ENCODE results near the gene ING5.
"Not testable (repeated sequence)": the region's sequence is repeated elsewhere in the genome, so short reads cannot be mapped to it uniquely, and the experiment has no call there.

The ING5 gene

DNA sequence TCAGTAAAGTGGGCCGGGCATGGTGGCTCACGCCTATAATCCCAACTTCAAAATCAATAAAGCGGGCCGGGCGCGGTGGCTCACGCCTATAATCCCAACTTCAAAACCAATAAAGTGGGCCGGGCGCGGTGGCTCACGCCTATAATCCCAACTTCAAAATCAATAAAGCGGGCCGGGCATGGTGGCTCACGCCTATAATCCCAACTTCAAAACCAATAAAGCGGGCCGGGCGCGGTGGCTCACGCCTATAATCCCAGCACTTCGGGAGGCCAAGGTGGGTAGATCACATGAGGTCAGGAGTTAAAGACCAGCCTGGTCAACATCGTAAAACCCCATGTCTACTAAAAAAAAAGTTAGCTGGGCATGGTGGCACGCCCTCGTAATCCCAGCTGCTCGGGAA is 39.1 kb upstream of the ING5 start:
- H3K4me3 ChIP-seq (ENCODE audit: low read depth, low read length); H3K9ac ChIP-seq (ENCODE audit: low read depth, low read length); H3K9me3 ChIP-seq (ENCODE audit: control insufficient read depth, insufficient read depth, low read length); H3K4me1 ChIP-seq (ENCODE audit: control insufficient read depth, insufficient read depth, low read length); H3K27me3 ChIP-seq (ENCODE audit: control insufficient read depth, insufficient read depth, low read length): not testable (repeated sequence)
- H3K36me3 ChIP-seq (ENCODE audit: control insufficient read depth, insufficient read depth, low read length), result peaks cover 31% of the 10 kb centered on the region

GRCh38 chr2:241665731-241666440 is 36.0 kb upstream of the ING5 start:
- Histone ChIP-seq H3K9me3 (ENCODE audit: control insufficient read depth, insufficient read depth, low read length) (no peaks in the 10 kb centered on the region), H3K9ac (ENCODE audit: low read depth, low read length) (no peak overlapping the region)

DNA sequence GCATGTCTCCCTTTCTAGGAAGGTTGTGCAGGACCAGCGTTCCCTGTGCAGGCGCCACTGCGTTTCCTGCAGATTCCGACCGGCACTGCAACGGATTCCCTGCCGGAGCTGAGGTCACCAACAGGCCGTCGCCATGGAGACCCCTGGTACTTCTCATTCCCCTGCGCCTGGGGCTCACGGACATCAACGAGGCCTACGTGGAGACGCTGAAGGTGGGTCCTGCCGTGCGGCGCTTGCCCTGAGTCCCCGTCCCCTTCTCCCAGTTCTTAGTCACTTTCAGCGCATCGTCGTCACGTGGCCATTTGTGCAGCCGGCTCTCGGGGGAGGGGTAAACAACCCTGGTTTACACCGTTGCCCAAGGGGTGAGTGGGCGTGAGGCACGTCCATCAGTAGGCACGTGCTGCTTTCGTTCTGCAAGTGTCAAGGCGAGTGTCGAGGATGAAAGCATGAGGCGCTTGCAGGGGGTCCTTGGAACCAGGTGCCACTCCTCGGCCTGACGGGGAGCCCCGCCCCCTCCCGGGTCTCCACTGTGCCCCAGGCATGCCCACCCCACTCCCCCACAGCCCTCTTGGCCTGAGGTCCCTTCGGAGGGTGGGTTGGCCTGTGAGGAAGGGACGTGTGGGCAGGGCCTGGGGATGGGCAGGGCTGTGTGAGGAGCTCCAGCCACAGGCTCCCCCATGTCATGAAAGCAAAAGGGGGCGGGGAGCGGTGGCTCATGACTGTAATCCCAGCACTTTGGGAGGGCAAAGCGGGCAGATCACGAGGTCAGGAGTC is 35.0 kb upstream of the ING5 start:
- Histone ChIP-seq H3K4me3 (ENCODE audit: low read depth, low read length) (no peak overlapping the region), H3K4me1 (ENCODE audit: control insufficient read depth, insufficient read depth, low read length) (peaks cover 2% of the 10 kb centered on the region), H3K9me3 (ENCODE audit: control insufficient read depth, insufficient read depth, low read length) (no peaks in the 10 kb centered on the region), H3K9ac (ENCODE audit: low read depth, low read length) (no peak overlapping the region), H3K27me3 (ENCODE audit: control insufficient read depth, insufficient read depth, low read length) (no peaks in the 10 kb centered on the region), H3K36me3 (ENCODE audit: control insufficient read depth, insufficient read depth, low read length) (peaks cover 24% of the 10 kb centered on the region)

More at GRCh38 chr2:241665731-241666440, 36.0 kb upstream of the ING5 start:
- H3K27me3 ChIP-seq (ENCODE audit: control insufficient read depth, insufficient read depth, low read length), result no peaks in the 10 kb centered on the region
- peaks cover 2% of the 10 kb centered on the region for H3K4me1 ChIP-seq (ENCODE audit: control insufficient read depth, insufficient read depth, low read length)
- H3K36me3 ChIP-seq (ENCODE audit: control insufficient read depth, insufficient read depth, low read length), result peaks cover 29% of the 10 kb centered on the region
- no peak overlapping the region for H3K4me3 ChIP-seq (ENCODE audit: low read depth, low read length)

- Histone ChIP-seq H3K9me3 (ENCODE audit: control insufficient read depth, insufficient read depth, low read length) (no peaks in the 10 kb centered on the region), H3K4me3 (ENCODE audit: low read depth, low read length) (no peak overlapping the region), H3K9ac (ENCODE audit: low read depth, low read length) (no peak overlapping the region), H3K4me1 (ENCODE audit: control insufficient read depth, insufficient read depth, low read length) (peaks cover 2% of the 10 kb centered on the region), H3K36me3 (ENCODE audit: control insufficient read depth, insufficient read depth, low read length) (peaks cover 30% of the 10 kb centered on the region), H3K27me3 (ENCODE audit: control insufficient read depth, insufficient read depth, low read length) (no peaks in the 10 kb centered on the region)
Measured at GRCh38 chr2:241668354-241668753, 33.5 kb upstream of the ING5 start.

GRCh38 chr2:241668839-241669238 is 33.0 kb upstream of the ING5 start:
- Histone ChIP-seq H3K4me3 (ENCODE audit: low read depth, low read length) (no peak overlapping the region), H3K36me3 (ENCODE audit: control insufficient read depth, insufficient read depth, low read length) (peaks cover 30% of the 10 kb centered on the region), H3K9me3 (ENCODE audit: control insufficient read depth, insufficient read depth, low read length) (no peaks in the 10 kb centered on the region), H3K27me3 (ENCODE audit: control insufficient read depth, insufficient read depth, low read length) (no peaks in the 10 kb centered on the region), H3K4me1 (ENCODE audit: control insufficient read depth, insufficient read depth, low read length) (peaks cover 2% of the 10 kb centered on the region), H3K9ac (ENCODE audit: low read depth, low read length) (no peak overlapping the region)

GRCh38 chr2:241670333-241671110 is 31.3 kb upstream of the ING5 start:
- Histone ChIP-seq H3K36me3 (ENCODE audit: control insufficient read depth, insufficient read depth, low read length) (peaks cover 32% of the 10 kb centered on the region), H3K27me3 (ENCODE audit: control insufficient read depth, insufficient read depth, low read length) (no peaks in the 10 kb centered on the region), H3K9me3 (ENCODE audit: control insufficient read depth, insufficient read depth, low read length) (no peaks in the 10 kb centered on the region), H3K4me1 (ENCODE audit: control insufficient read depth, insufficient read depth, low read length) (no peaks in the 10 kb centered on the region), H3K4me3 (ENCODE audit: low read depth, low read length) (no peak overlapping the region), H3K9ac (ENCODE audit: low read depth, low read length) (no peak overlapping the region)

DNA sequence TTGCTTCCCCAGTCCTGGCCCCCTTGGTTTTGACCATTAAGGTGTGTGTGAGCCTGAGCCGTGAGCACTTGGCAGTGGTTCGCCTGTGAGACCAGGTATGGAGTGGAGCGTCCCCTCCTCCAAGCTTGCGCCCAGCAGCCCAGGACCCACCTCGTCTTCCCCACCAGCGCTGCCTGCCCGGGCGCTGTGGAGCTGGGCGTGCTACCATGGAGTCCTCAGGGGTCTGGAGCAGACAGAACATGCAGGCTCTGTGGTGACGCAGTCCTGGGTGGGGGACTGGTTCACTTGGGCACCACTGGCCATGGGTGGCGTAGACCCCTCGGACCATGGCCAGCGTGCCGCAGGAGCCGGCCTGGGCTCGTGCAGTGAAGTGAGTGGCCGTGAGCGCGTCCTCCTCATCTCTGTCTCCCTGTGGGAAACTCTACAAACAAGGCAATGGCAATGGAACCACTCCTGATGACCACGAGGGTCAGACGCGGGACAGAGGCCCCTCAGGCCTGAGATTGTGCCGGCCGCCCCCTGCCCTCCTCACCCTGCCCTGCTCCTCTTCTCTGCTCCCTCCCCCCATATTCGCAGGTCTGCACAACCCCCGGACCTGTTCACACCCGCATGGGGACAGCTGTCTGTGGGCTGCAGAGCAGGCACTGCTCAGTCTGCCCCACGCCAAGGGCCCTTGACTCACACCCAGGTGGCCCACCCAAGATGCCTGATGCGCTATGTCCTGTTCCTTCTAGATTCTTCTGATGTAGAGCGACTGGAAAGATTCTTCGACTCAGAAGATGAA is 30.2 kb upstream of the ING5 start:
- peaks cover 41% of the 10 kb centered on the region for H3K36me3 ChIP-seq (ENCODE audit: control insufficient read depth, insufficient read depth, low read length)
- no peak overlapping the region for H3K9ac ChIP-seq (ENCODE audit: low read depth, low read length)
- no peaks in the 10 kb centered on the region for H3K27me3 ChIP-seq (ENCODE audit: control insufficient read depth, insufficient read depth, low read length)
- no peaks in the 10 kb centered on the region for H3K9me3 ChIP-seq (ENCODE audit: control insufficient read depth, insufficient read depth, low read length)
- H3K4me3 ChIP-seq (ENCODE audit: low read depth, low read length), result no peak overlapping the region
- H3K4me1 ChIP-seq (ENCODE audit: control insufficient read depth, insufficient read depth, low read length), result no peaks in the 10 kb centered on the region

DNA sequence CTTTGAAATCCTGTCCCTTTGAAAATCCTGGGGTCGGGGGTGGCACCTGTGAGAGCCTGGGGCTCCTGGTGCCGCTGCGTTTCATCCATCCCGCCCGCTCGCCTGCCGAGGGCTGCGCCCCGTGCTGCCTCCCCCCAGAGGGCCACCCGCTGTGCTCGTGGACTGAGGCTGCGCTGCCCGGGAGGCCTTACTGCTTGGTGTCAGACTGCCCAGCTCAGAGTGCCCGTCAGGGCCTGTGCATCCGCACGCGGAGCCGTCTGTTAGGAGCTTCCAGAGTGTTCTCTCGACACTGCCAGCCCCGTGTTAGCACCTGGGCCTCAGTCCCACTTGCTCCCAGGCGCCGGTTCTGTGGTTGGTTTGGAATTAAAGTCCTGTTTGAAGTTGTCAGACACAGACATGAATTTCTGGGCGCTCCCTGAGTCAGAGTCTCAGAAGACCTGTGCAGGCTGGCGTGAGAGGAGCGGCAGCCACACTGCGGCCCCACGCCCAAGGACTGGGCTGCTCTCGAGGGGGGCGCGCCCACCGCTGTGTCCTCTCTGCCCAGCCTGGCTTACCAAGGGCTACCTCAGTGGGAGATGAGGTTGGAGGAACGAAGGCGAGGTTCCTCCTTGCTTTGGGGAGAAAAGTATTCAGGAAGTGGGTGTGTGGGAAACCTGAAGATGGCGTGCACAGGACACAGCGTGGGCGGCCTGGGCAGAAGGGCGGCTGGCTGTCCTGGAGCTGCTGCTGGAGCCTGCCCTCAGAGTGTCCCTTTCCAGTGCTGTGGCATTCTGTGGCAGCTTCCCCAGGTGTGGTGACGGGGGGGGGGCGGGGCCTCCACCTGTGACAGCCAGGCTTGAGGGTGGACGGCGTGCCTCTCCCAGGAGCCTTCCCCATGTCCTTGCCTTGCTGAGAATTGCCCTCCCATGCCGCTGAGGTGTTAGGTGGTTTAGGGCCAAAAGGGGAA is 29.3 kb upstream of the ING5 start:
- Histone ChIP-seq H3K9me3 (ENCODE audit: control insufficient read depth, insufficient read depth, low read length) (no peaks in the 10 kb centered on the region), H3K36me3 (ENCODE audit: control insufficient read depth, insufficient read depth, low read length) (peaks cover 50% of the 10 kb centered on the region), H3K27me3 (ENCODE audit: control insufficient read depth, insufficient read depth, low read length) (no peaks in the 10 kb centered on the region), H3K4me1 (ENCODE audit: control insufficient read depth, insufficient read depth, low read length) (no peaks in the 10 kb centered on the region), H3K4me3 (ENCODE audit: low read depth, low read length) (no peak overlapping the region), H3K9ac (ENCODE audit: low read depth, low read length) (no peak overlapping the region)

- no peak overlapping the region for H3K4me3 ChIP-seq (ENCODE audit: low read depth, low read length)
- H3K9ac ChIP-seq (ENCODE audit: low read depth, low read length), result no peak overlapping the region
- H3K4me1 ChIP-seq (ENCODE audit: control insufficient read depth, insufficient read depth, low read length), result no peaks in the 10 kb centered on the region
- no peaks in the 10 kb centered on the region for H3K9me3 ChIP-seq (ENCODE audit: control insufficient read depth, insufficient read depth, low read length)
- H3K27me3 ChIP-seq (ENCODE audit: control insufficient read depth, insufficient read depth, low read length), result no peaks in the 10 kb centered on the region
- H3K36me3 ChIP-seq (ENCODE audit: control insufficient read depth, insufficient read depth, low read length), result peaks cover 49% of the 10 kb centered on the region
Measured at GRCh38 chr2:241673189-241673663, 28.6 kb upstream of the ING5 start.

DNA sequence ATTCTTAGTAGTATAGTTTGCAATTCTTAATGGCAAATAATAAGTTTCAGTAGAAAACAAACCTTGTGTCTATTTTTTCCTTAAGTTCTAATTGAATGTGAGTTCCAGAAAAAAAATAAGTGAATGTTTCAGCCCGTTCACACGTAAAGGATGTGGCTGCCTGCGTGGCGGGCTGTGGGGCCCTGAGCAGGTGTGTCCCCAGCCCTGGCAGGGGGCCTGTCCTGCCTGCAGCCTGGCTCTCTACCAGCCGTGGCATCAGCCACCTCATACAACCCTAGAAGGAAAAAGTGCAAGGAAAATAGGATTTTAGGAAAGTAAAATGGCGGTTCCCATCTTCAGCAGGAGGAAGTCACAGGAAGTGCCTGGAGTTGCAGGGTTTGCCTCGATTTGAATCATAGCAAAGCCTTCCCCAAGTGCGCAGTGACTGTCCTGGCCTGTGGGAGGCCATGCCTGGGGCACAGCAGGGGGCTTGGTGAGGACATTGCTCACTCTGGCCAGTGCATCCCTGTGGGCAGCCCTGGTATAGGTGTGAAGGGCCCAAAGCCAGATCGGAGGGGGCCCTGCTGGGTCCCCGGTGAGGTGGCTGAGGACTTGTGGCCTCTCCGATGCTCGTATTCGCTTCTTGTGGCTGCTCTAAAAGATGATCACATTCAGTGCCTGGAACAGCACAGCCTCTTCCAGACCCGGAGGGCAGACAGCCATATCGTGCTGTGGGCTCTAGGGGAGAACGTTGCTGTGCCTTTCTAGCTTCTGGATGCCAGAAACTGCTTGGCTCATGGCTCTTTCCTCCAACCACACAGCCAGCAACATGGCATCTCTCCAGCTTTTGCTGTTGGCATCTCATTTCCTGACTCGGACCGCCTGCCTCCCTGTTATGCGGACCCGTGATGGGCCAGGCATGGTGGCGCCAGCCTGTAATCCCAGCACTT is 27.8 kb upstream of the ING5 start:
- Histone ChIP-seq H3K4me1 (ENCODE audit: control insufficient read depth, insufficient read depth, low read length) (no peaks in the 10 kb centered on the region), H3K36me3 (ENCODE audit: control insufficient read depth, insufficient read depth, low read length) (peaks cover 47% of the 10 kb centered on the region), H3K9me3 (ENCODE audit: control insufficient read depth, insufficient read depth, low read length) (no peaks in the 10 kb centered on the region), H3K9ac (ENCODE audit: low read depth, low read length) (no peak overlapping the region), H3K4me3 (ENCODE audit: low read depth, low read length) (no peak overlapping the region), H3K27me3 (ENCODE audit: control insufficient read depth, insufficient read depth, low read length) (no peaks in the 10 kb centered on the region)

Data from iPS-15b (cell line).